B cell (primary cell): ENCODE data around the gene ZNF3. TPM values are rescaled to one million over a fixed set of nuclear protein-coding genes. Genes with fewer than 3 reads are reported as not detected.

Experiments used
- ATAC-seq: fragments of 200-7000 bp; cut with Tn5 transposase; one replicate; pipeline ENCODE4 v1.10.0; 2021; ENCODE audit warnings: low read depth, mild to moderate bottlenecking, moderate number of reproducible peaks, moderate library complexity
- CTCF ChIA-PET: fragments of 350-600 bp; sonication (Branson Sonifier 250); formaldehyde crosslinking; loops from one replicate; lab custom pipeline; 2021; ENCODE audit warnings: antibody characterized with exemption, inconsistent platforms; lab: Charles Lee
- POLR2A ChIA-PET: fragments of 350-600 bp; sonication (Branson Sonifier 250); formaldehyde crosslinking; loops from one replicate; lab custom pipeline; 2021; ENCODE audit warnings: antibody characterized with exemption; lab: Charles Lee
- DNase-seq: peaks from one replicate; pipeline ENCODE4 v3.0.0; 2013
- H2AFZ ChIP-seq: 2 replicates; pipeline ENCODE4 v1.6.1; 2012; ENCODE audit warnings: mild to moderate bottlenecking, low read depth, low read length; ENCODE audit not compliant: insufficient read depth, poor library complexity, severe bottlenecking
- H3K27ac ChIP-seq, 2 donors: 1 replicate in 1 of 2; 2 replicates in 1 of 2; pipeline ENCODE4 v1.5.1; 2012 to 2013; ENCODE audit warnings: low read length in 2 of 2, mild to moderate bottlenecking in 2 of 2, moderate library complexity in 1 of 2
- H3K27me3 ChIP-seq, 4 experiments: fragments of 200-600 bp in 1 of 4; sonication (generic) in 1 of 4; replicated peaks in 1 of 4; 1 replicate in 2 of 4; 2 replicates in 2 of 4; pipeline versions ENCODE4 v1.6.1 to v1.7.0; 2013 to 2016; ENCODE audit warnings: low read length in 3 of 4, mild to moderate bottlenecking in 2 of 4, mixed read lengths in 1 of 4, moderate library complexity in 1 of 4; ENCODE audit not compliant: insufficient read depth in 4 of 4, control insufficient read depth in 3 of 4; ENCODE audit errors: control extremely low read depth in 1 of 4
- H3K36me3 ChIP-seq, 2 experiments: replicated peaks in 1 of 2; 1 replicate in 1 of 2; 2 replicates in 1 of 2; pipeline versions ENCODE4 v1.6.1 to v1.7.1; 2013; ENCODE audit warnings: low read length in 1 of 2; ENCODE audit not compliant: insufficient read depth in 2 of 2, control insufficient read depth in 1 of 2; ENCODE audit errors: control extremely low read depth in 1 of 2, extremely low read depth in 1 of 2
- H3K4me1 ChIP-seq, 2 donors: fragments of 200-600 bp in 1 of 2; sonication (generic) in 1 of 2; 1 replicate in 1 of 2; 2 replicates in 1 of 2; pipeline versions ENCODE4 v1.5.1 to v1.6.1; 2013 to 2017; ENCODE audit warnings: low read length in 2 of 2; ENCODE audit not compliant: control insufficient read depth in 2 of 2, insufficient read depth in 2 of 2
- H3K4me2 ChIP-seq: replicated peaks from 2 replicates; pipeline ENCODE3; 2012; ENCODE audit warnings: mild to moderate bottlenecking, low read depth, low read length; ENCODE audit not compliant: poor library complexity, severe bottlenecking
- H3K4me3 ChIP-seq, 5 experiments: fragments of 200-600 bp in 1 of 5; sonication (generic) in 1 of 5; 1 replicate in 3 of 5; 2 replicates in 2 of 5; pipeline versions ENCODE4 v1.5.1 to v1.7.0; 2011 to 2016; ENCODE audit warnings: low read length in 4 of 5, mild to moderate bottlenecking in 4 of 5, low read depth in 2 of 5, control low read depth in 1 of 5, moderate library complexity in 1 of 5; ENCODE audit not compliant: insufficient read depth in 1 of 5; ENCODE audit errors: control extremely low read depth in 1 of 5, extremely low read depth in 1 of 5
- H3K79me2 ChIP-seq: fragments of 200-600 bp; sonication (generic); one replicate; pipeline ENCODE4 v1.6.0; 2016; ENCODE audit warnings: low read length; ENCODE audit not compliant: control insufficient read depth, insufficient read depth
- H3K9ac ChIP-seq: fragments of 200-600 bp; sonication (generic); 2 replicates; pipeline ENCODE4 v1.6.1; 2017; ENCODE audit warnings: mild to moderate bottlenecking, low read length, moderate library complexity
- H3K9me3 ChIP-seq, 3 donors: one replicate each; pipeline versions ENCODE4 v1.6.1 to v1.7.1; 2013; ENCODE audit warnings: low read length in 2 of 3; ENCODE audit not compliant: control insufficient read depth in 2 of 3, insufficient read depth in 1 of 3; ENCODE audit errors: control extremely low read depth in 1 of 3
- H4K20me1 ChIP-seq: 2 replicates; pipeline ENCODE4 v1.6.0; 2012; ENCODE audit warnings: mild to moderate bottlenecking, low read length; ENCODE audit not compliant: insufficient read depth, control insufficient read depth, poor library complexity, severe bottlenecking
- H3K27ac Mint-ChIP-seq: one replicate; pipeline ENCODE4 v1.8.0; 2021; ENCODE audit warnings: mixed read lengths
- H3K27me3 Mint-ChIP-seq: one replicate; pipeline ENCODE4 v1.8.0; 2021; ENCODE audit warnings: mixed read lengths
- H3K4me1 Mint-ChIP-seq: one replicate; pipeline ENCODE4 v1.8.0; 2021; ENCODE audit warnings: mixed read lengths
- H3K4me3 Mint-ChIP-seq: one replicate; pipeline ENCODE4 v1.8.0; 2021; ENCODE audit warnings: mixed read lengths
- H3K9me3 Mint-ChIP-seq: one replicate; pipeline ENCODE4 v1.8.0; 2022; ENCODE audit warnings: mixed read lengths; ENCODE audit not compliant: insufficient read depth
- CTCF ChIP-seq: fragments of 200-600 bp; IDR thresholded peaks from one replicate; pipeline ENCODE4 v1.8.0; 2022; ENCODE audit warnings: antibody characterized with exemption, mild to moderate bottlenecking
- EZH2 ChIP-seq: IDR thresholded peaks from 2 replicates; pipeline ENCODE4 v1.6.1; 2012; ENCODE audit warnings: borderline replicate concordance, low read depth, mild to moderate bottlenecking, moderate library complexity, low read length; ENCODE audit not compliant: insufficient read depth, poor library complexity, severe bottlenecking
- WGBS: methylation state at CpG from one replicate; pipeline ENCODE4 v1.1.5; 2013; ENCODE audit warnings: missing lambda C conversion rate; ENCODE audit not compliant: insufficient coverage; 5-methylcytosine and 5-hydroxymethylcytosine counted together
- intact Hi-C: fragments of 100-400 bp; cut with micrococcal nuclease; formaldehyde crosslinking; loops from one replicate; pipeline ENCODE4 v1.10.0; 2022
- polyA plus RNA-seq: library from polyadenylated mRNA; depleted of rRNA; stranded (reverse); fragments of >200 nt; gene quantifications from 2 replicates; pipeline ENCODE4 v1.2.3, GENCODE V29; 2012
- total RNA-seq, 2 donors: library from RNA; stranded (reverse); fragments of 120-200 nt in 1 of 2; gene quantifications; 1 replicate in 1 of 2; 2 replicates in 1 of 2; pipeline versions ENCODE4 v1.2.3 to v1.2.4, GENCODE V29; 2013 to 2022

The ZNF3 gene
- total and polyA plus RNA-seq, 2 donors (not counting 1 experiment from before 2014, with no cell fraction given), result 19.2 to 44.8 TPM

GRCh38 chr7:100100420-100101015 is 19.0 kb upstream of the ZNF3 start:
- no peaks in the 10 kb centered on the region for H3K9me3 Mint-ChIP-seq
- Histone ChIP-seq H3K27ac (peak overlapping the region; percentile 60 to 94), H3K79me2 (peaks cover 40% of the 10 kb centered on the region), H3K9me3 (no peaks in the 10 kb centered on the region), H3K27me3 (no peaks in the 10 kb centered on the region), H3K36me3 (peaks cover 2 to 39% of the 10 kb centered on the region in 2 experiments), H3K4me3 (peak overlapping the region; percentile 85 to 92 (median 90)), H2AFZ (peak overlapping the region; percentile 93), H3K9ac (peak overlapping the region; percentile 93), H3K4me2 (peak overlapping the region; percentile 98), H4K20me1 (peaks cover 24% of the 10 kb centered on the region), H3K4me1 (peaks cover 13 to 24% of the 10 kb centered on the region in 2 donors)
- intact Hi-C loops, result loop anchor here (1.0 kb wide), 6 partner anchors 12 to 51 kb away; partner anchors contain the start of genes CNPY4, COPS6, LAMTOR4 and TAF6
- under 1% methylated on average over 61 of the region's 61 CpGs for WGBS
- H3K4me1 Mint-ChIP-seq, result peaks cover 40% of the 10 kb centered on the region
- peak overlapping the region; percentile 96 for H3K4me3 Mint-ChIP-seq
- H3K27ac Mint-ChIP-seq, result peak overlapping the region; percentile 98
- CTCF ChIA-PET, result interaction anchor here (1.0 to 5.3 kb wide), 8 partner anchors 10 to 512 kb away, joined by 3 to 43 read pairs (median 4); partner anchors contain the start of genes CNPY4, LAMTOR4, MBLAC1 and MOSPD3
- POLR2A ChIA-PET, result interaction anchor here (1.2 to 2.8 kb wide), 9 partner anchors 10 to 328 kb away, joined by 4 to 37 read pairs (median 8); partner anchors contain the start of genes MBLAC1, TRIM4, ZCWPW1 and ZSCAN21
- H3K27me3 Mint-ChIP-seq, result no peaks in the 10 kb centered on the region
- TF ChIP-seq EZH2, result no peak
- no peak for TF ChIP-seq CTCF
- DNase-seq (peak; percentile 97), ATAC-seq (peak; percentile 71)

- Mint-ChIP-seq H3K9me3 (no peaks in the 10 kb centered on the region), H3K27ac (peak overlapping the region; percentile 98), H3K27me3 (no peaks in the 10 kb centered on the region), H3K4me1 (peaks cover 40% of the 10 kb centered on the region), H3K4me3 (peak overlapping the region; percentile 96)
- ATAC-seq (no peak), DNase-seq (peak; percentile 23)
- H3K4me1 ChIP-seq, result peaks cover 13 to 24% of the 10 kb centered on the region in 2 donors
- peak overlapping the region; percentile 98 for H3K4me2 ChIP-seq
- WGBS, result 94% methylated on average over 12 of the region's 12 CpGs
- CTCF ChIA-PET, result interaction anchor here (0.7 to 5.3 kb wide), 3 partner anchors 17 to 36 kb away, joined by 3 to 43 read pairs (median 19); no protein-coding TSS in a partner anchor
- POLR2A ChIA-PET, result interaction anchor here (2.4 kb wide), 1 partner anchor 180 kb away, joined by 8 read pairs; the partner anchor contains the start of gene TRIM4
- no peak for TF ChIP-seq CTCF
- TF ChIP-seq EZH2, result no peak
- no peaks in the 10 kb centered on the region for H3K27me3 ChIP-seq
- H3K36me3 ChIP-seq, result peaks cover 2 to 49% of the 10 kb centered on the region in 2 experiments
- peak overlapping the region; percentile 93 for H3K9ac ChIP-seq
- peaks cover 31% of the 10 kb centered on the region for H4K20me1 ChIP-seq
- H3K9me3 ChIP-seq, result no peaks in the 10 kb centered on the region
- H3K4me3 ChIP-seq, result peak overlapping the region in 4 of 5 experiments; percentile 85 to 92 (median 89)
- H3K79me2 ChIP-seq, result peaks cover 40% of the 10 kb centered on the region
- H2AFZ ChIP-seq, result no peak overlapping the region
- peak overlapping the region; percentile 24 to 94 for H3K27ac ChIP-seq
- intact Hi-C loops, result no loop called here
Measured at GRCh38 chr7:100099452-100099851, 17.9 kb upstream of the ZNF3 start.
